Esophagus muscularis mucosa (tissue), 3 donors: ENCODE data around the gene KSR1.

Experiments
- CTCF ChIP-seq, 3 experiments: fragments of 200-600 bp in 2 of 3; fragments of 450-650 bp in 1 of 3; sonication (generic) in 2 of 3; IDR thresholded peaks; one replicate each; pipeline ENCODE4 v1.5.1; 2017 to 2019; ENCODE audit warnings: antibody characterized with exemption in 3 of 3, mild to moderate bottlenecking in 2 of 3, moderate library complexity in 1 of 3
- POLR2AphosphoS5 ChIP-seq, 2 donors: sonication (generic); formaldehyde crosslinking; IDR thresholded peaks; one replicate each; pipeline ENCODE4 v1.6.1; 2017; ENCODE audit warnings: antibody characterized with exemption in 2 of 2

DNA sequence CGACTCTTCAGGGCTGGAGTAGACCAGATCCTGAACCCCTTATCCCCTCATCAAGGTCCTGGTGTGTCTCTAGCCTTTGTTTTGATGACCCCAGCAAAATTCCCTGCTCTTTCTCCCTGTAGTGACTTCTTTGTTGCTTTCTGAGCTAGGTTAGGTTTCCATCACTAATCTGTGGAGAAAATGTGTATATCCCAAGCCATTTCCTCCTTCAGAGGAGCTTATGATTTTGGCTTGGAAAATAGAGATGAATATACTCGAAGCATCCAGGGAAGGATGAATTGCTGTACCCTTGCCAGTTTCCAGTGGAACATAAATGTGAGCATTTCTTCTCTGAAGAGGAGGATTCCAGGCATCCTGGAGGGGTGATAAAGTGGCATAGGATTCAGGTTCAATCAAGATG is 55.8 kb downstream of the KSR1 start:
- TF ChIP-seq POLR2AphosphoS5 (IDR thresholded peaks at IDR 0.05): no peak
- no peak for TF ChIP-seq CTCF (IDR thresholded peaks at IDR 0.05)
